ENCODE data around the gene SLC35G6.
"Not testable (repeated sequence)": the region's sequence is repeated elsewhere in the genome, so short reads cannot be mapped to it uniquely, and the experiment has no call there.

SLC35G6 gene

GRCh38 chr17:7481275-7481674, at the start of gene SLC35G6:
SLC35G6 (plus strand) TSS chr17:7481446; CDS start chr17:7481517, 71 bp downstream.
- DNase-seq (ENCODE audit: low read depth); H3K4me3 ChIP-seq (ENCODE audit: low read length): not testable (repeated sequence)

GRCh38 chr17:7432296-7432695, 49.0 kb upstream of the SLC35G6 start:
- TF ChIP-seq CTCF (conservative IDR thresholded peaks at IDR 0.05; ENCODE audit: low read depth, low read length) = no peak
- DNase-seq (ENCODE audit: low read depth) = no peak

GRCh38 chr17:7435676-7436555, 45.3 kb upstream of the SLC35G6 start:
- peak overlapping the region; percentile 70 for H3K4me3 ChIP-seq (ENCODE audit: low read length)
- peak; percentile 23 for TF ChIP-seq CTCF (conservative IDR thresholded peaks at IDR 0.05; ENCODE audit: low read depth, low read length)
- no peak for DNase-seq (ENCODE audit: low read depth)

More at GRCh38 chr17:7432296-7432695, 49.0 kb upstream of the SLC35G6 start:
- H3K4me3 ChIP-seq (ENCODE audit: low read length) = no peak overlapping the region

GRCh38 chr17:7436556-7437368, 44.5 kb upstream of the SLC35G6 start:
- peak; percentile 68 for TF ChIP-seq CTCF (conservative IDR thresholded peaks at IDR 0.05; ENCODE audit: low read depth, low read length)
- H3K4me3 ChIP-seq (ENCODE audit: low read length) = peak overlapping the region; percentile 70
- DNase-seq (ENCODE audit: low read depth) = peak; percentile 65

- no peak for TF ChIP-seq CTCF (conservative IDR thresholded peaks at IDR 0.05; ENCODE audit: low read depth, low read length)
- H3K4me3 ChIP-seq (ENCODE audit: low read length) = peak overlapping the region; percentile 52
- DNase-seq (ENCODE audit: low read depth) = no peak
Observed at GRCh38 chr17:7437369-7437863, 43.8 kb upstream of the SLC35G6 start.

- TF ChIP-seq CTCF (conservative IDR thresholded peaks at IDR 0.05; ENCODE audit: low read depth, low read length) = no peak
- DNase-seq (ENCODE audit: low read depth) = no peak
- H3K4me3 ChIP-seq (ENCODE audit: low read length) = peak overlapping the region; percentile 52
Observed at GRCh38 chr17:7437950-7438614, 43.2 kb upstream of the SLC35G6 start.

Data from retinal pigment epithelial cell (primary cell).